Endothelial cell of umbilical vein (primary cell): ENCODE measurements around the gene SLC45A1. TPM values are rescaled to one million over a fixed set of nuclear protein-coding genes. Genes with fewer than 3 reads are reported as not detected.

Source experiments
- BruUV-seq: library from RNA; stranded (reverse); fragments of 400-500 nt; replicated peaks from 2 replicates; lab custom pipeline; 2021; lab: Mats Ljungman, UMichigan
- CTCF ChIA-PET: fragments of 300-600, 350-600 bp; sonication (Branson Sonifier 250); formaldehyde crosslinking; loops from one replicate; lab custom pipeline; 2021; ENCODE audit warnings: antibody characterized with exemption, inconsistent platforms; lab: Charles Lee
- POLR2A ChIA-PET: fragments of 300-600, 350-600 bp; sonication (Branson Sonifier 250); formaldehyde crosslinking; loops from one replicate; lab custom pipeline; 2021; ENCODE audit warnings: antibody characterized with exemption, inconsistent platforms; lab: Charles Lee
- DNase-seq: peaks from one replicate; pipeline ENCODE4 v3.0.0-alpha.2; 2011; ENCODE audit warnings: low read depth, low spot score
- FAIRE-seq: peaks from 2 replicates; lab custom pipeline; 2011; peaks lifted over from hg19 to GRCh38; lab: Jason Lieb, UNC
- H2AFZ ChIP-seq: 2 replicates; pipeline ENCODE4 v1.6.0; 2012; ENCODE audit warnings: low read depth, low read length, control low read depth, inconsistent platforms
- H3K27ac ChIP-seq: 2 replicates; pipeline ENCODE4 v1.5.1; 2011; ENCODE audit warnings: low read depth, mild to moderate bottlenecking, control low read depth, low read length, moderate library complexity; ENCODE audit not compliant: insufficient read depth
- H3K27me3 ChIP-seq, 2 experiments: 2 replicates each; pipeline versions ENCODE4 v1.6.0 to v1.6.1; 2011; ENCODE audit warnings: low read length in 2 of 2, mixed read lengths in 1 of 2; ENCODE audit not compliant: control insufficient read depth in 2 of 2, insufficient read depth in 2 of 2
- H3K36me3 ChIP-seq, 2 experiments: 2 replicates in 1 of 2; 3 replicates in 1 of 2; pipeline ENCODE4 v1.5.1; 2011; ENCODE audit warnings: low read length in 2 of 2, mild to moderate bottlenecking in 1 of 2, moderate library complexity in 1 of 2; ENCODE audit not compliant: control insufficient read depth in 2 of 2, insufficient read depth in 2 of 2; ENCODE audit errors: extremely low read depth in 1 of 2
- H3K4me1 ChIP-seq: 3 replicates; pipeline ENCODE4 v1.5.1; 2011; ENCODE audit warnings: mild to moderate bottlenecking, low read length; ENCODE audit not compliant: control insufficient read depth, insufficient read depth; ENCODE audit errors: extremely low read depth
- H3K4me2 ChIP-seq: 2 replicates; pipeline ENCODE4 v1.6.1; 2011; ENCODE audit warnings: low read length, control low read depth, mixed read lengths; ENCODE audit not compliant: insufficient read depth
- H3K4me3 ChIP-seq, 3 experiments: fragments of 200-600 bp in 1 of 3; sonication (generic), shearing (Covaris generic) in 1 of 3; replicated peaks in 1 of 3; 2 replicates each; pipeline ENCODE4 v1.5.1; 2011 to 2016; ENCODE audit warnings: control low read depth in 3 of 3, low read length in 3 of 3, mild to moderate bottlenecking in 2 of 3, inconsistent platforms in 1 of 3, low read depth in 1 of 3, moderate library complexity in 1 of 3; ENCODE audit not compliant: insufficient read depth in 1 of 3
- H3K79me2 ChIP-seq: 2 replicates; pipeline ENCODE4 v1.6.0; 2012; ENCODE audit warnings: low read length, inconsistent platforms; ENCODE audit not compliant: control insufficient read depth, insufficient read depth
- H3K9ac ChIP-seq: replicated peaks from 2 replicates; pipeline ENCODE3; 2011; ENCODE audit warnings: low read length, control low read depth; ENCODE audit not compliant: insufficient read depth; ENCODE audit errors: extremely low read depth
- H3K9me1 ChIP-seq: replicated peaks from 3 replicates; pipeline ENCODE4 v1.6.0; 2011; ENCODE audit warnings: mild to moderate bottlenecking, low read length; ENCODE audit not compliant: control insufficient read depth, insufficient read depth; ENCODE audit errors: extremely low read depth
- H3K9me3 ChIP-seq: replicated peaks from 2 replicates; pipeline ENCODE4 v1.5.1; 2012; ENCODE audit warnings: low read length, inconsistent platforms; ENCODE audit not compliant: control insufficient read depth, insufficient read depth
- H4K20me1 ChIP-seq: replicated peaks from 2 replicates; pipeline ENCODE3; 2011; ENCODE audit warnings: mild to moderate bottlenecking, low read length; ENCODE audit not compliant: control insufficient read depth, insufficient read depth; ENCODE audit errors: extremely low read depth
- CTCF ChIP-seq, 2 donors: IDR thresholded peaks; 1 replicate in 1 of 2; 2 replicates in 1 of 2; pipeline ENCODE4 v1.5.1; 2011; ENCODE audit warnings: low read length in 2 of 2, mild to moderate bottlenecking in 2 of 2, moderate library complexity in 2 of 2, control low read depth in 1 of 2, inconsistent platforms in 1 of 2, low read depth in 1 of 2; ENCODE audit not compliant: insufficient read depth in 1 of 2; ENCODE audit errors: extremely low read depth in 1 of 2
- EZH2 ChIP-seq: IDR thresholded peaks from 2 replicates; pipeline ENCODE4 v1.6.1; 2012; ENCODE audit warnings: borderline replicate concordance, low read depth, mild to moderate bottlenecking, moderate library complexity, low read length, inconsistent platforms; ENCODE audit not compliant: severe bottlenecking
- FOS ChIP-seq: IDR thresholded peaks from 2 replicates; pipeline ENCODE4 v1.6.1; 2011; ENCODE audit warnings: mild to moderate bottlenecking, low read length, moderate library complexity, borderline replicate concordance; ENCODE audit not compliant: insufficient read depth
- GATA2 ChIP-seq: IDR thresholded peaks from 2 replicates; pipeline ENCODE4 v1.7.0; 2011; ENCODE audit warnings: low read depth, mild to moderate bottlenecking, moderate library complexity, mixed read lengths, low read length; ENCODE audit not compliant: insufficient read length, insufficient read depth
- JUN ChIP-seq: IDR thresholded peaks from 2 replicates; pipeline ENCODE4 v1.6.1; 2011; ENCODE audit warnings: borderline replicate concordance, low read depth; ENCODE audit not compliant: insufficient read length, insufficient read depth
- MYC ChIP-seq: IDR thresholded peaks from one replicate; pipeline ENCODE4 v1.6.1; 2011; ENCODE audit warnings: mild to moderate bottlenecking, low read depth, low read length
- POLR2AphosphoS5 ChIP-seq: IDR thresholded peaks from 2 replicates; pipeline ENCODE4 v1.6.1; 2012; ENCODE audit warnings: low read depth, mild to moderate bottlenecking, control low read depth, low read length, moderate library complexity; ENCODE audit not compliant: insufficient read depth
- dilution Hi-C: fragments of 300-500 bp; cut with MboI; formaldehyde crosslinking; loops from one replicate; pipeline ENCODE4 v1.15.0; 2019; ENCODE audit warnings: low sequenced_read_pairs; ENCODE audit not compliant: extremely low pct_ligation_motif_present
- intact Hi-C: fragments of 100-400 bp; cut with micrococcal nuclease; formaldehyde crosslinking; loops from one replicate; pipeline ENCODE4 v1.10.0; 2022
- polyA plus RNA-seq, 4 experiments: library from polyadenylated mRNA; depleted of rRNA in 3 of 4; stranded (reverse) in 3 of 4; unstranded in 1 of 4; fragments of >200 nt; gene quantifications; 2 replicates each; pipeline versions ENCODE4 v1.2.1 to v1.2.3, GENCODE V29; 2011 to 2012; ENCODE audit warnings: missing spikeins in 1 of 4
- total RNA-seq: library from RNA; stranded (reverse); gene quantifications from 2 replicates; pipeline ENCODE4 v1.2.3, GENCODE V29; 2021

The SLC45A1 gene
- total and polyA plus RNA-seq, 2 donors (not counting 3 experiments of a cell fraction or from before 2014, with no cell fraction given): 1.3 to 1.4 TPM

- Histone ChIP-seq H3K79me2 (peaks cover 53% of the 10 kb centered on the region), H3K9me3 (no peaks in the 10 kb centered on the region), H4K20me1 (no peaks in the 10 kb centered on the region), H3K27ac (no peak overlapping the region), H3K36me3 (peaks cover 0 to 8% of the 10 kb centered on the region in 2 experiments), H3K4me1 (peaks cover 17% of the 10 kb centered on the region), H3K4me2 (no peak overlapping the region), H3K27me3 (no peaks in the 10 kb centered on the region), H2AFZ (no peak overlapping the region), H3K4me3 (no peak overlapping the region), H3K9ac (no peak overlapping the region), H3K9me1 (no peaks in the 10 kb centered on the region)
- TF ChIP-seq CTCF (IDR thresholded peaks at IDR 0.05; ENCODE audit: extremely low read depth in 1 of 2, insufficient read depth in 1 of 2, low read depth in 1 of 2, low read length in 2 of 2): no peak
- TF ChIP-seq FOS: no peak
- no peak for TF ChIP-seq EZH2
- no peak for TF ChIP-seq POLR2AphosphoS5
- TF ChIP-seq JUN: no peak
- TF ChIP-seq GATA2: no peak
- TF ChIP-seq MYC: no peak
- BruUV-seq: no TSS peak
- dilution Hi-C loops: no loop called here
- intact Hi-C loops: no loop called here
- ChIA-PET CTCF (interaction anchor here (1.1 kb wide), 1 partner anchor 15 kb away, joined by 3 read pairs; no protein-coding TSS in a partner anchor), POLR2A (no interaction called here)
- DNase-seq (no peak), FAIRE-seq (no peak)
Observed at GRCh38 chr1:8381618-8382017, 63.7 kb downstream of the SLC45A1 start.
